AG08396 (cell line): ENCODE results near the gene BIRC7.

Experiments used
- DNase-seq: peaks from one replicate; pipeline ENCODE4 v3.0.0; 2012; ENCODE audit warnings: low spot score, mixed read lengths

The BIRC7 gene

GRCh38 chr20:63235399-63235983 lies at the start of gene BIRC7:
BIRC7 (plus strand) TSS chr20:63235905; CDS start chr20:63236097, 192 bp downstream.
- DNase-seq, result no peak

DNA sequence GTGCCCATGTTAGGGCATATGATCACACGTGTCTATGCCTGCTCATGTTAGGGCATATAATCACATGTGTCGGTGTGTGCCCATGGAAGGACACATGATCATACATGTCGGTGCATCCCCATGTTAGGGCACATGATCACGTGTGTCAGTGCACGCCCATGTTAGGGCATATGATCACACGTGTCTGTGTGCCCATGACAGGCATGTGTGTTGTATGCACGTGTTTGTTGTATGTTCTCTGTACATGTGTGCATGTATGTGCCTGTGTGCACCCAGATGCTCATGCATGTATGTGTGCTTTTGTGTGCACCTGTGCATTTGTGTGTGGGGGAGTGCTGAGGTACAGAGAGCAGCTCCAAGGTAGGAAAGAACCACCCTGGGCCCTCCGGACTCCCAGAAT lies 49.6 kb upstream of the BIRC7 start:
- no peak for DNase-seq

GRCh38 chr20:63186528-63187316 lies 49.0 kb upstream of the BIRC7 start:
- no peak for DNase-seq

DNA sequence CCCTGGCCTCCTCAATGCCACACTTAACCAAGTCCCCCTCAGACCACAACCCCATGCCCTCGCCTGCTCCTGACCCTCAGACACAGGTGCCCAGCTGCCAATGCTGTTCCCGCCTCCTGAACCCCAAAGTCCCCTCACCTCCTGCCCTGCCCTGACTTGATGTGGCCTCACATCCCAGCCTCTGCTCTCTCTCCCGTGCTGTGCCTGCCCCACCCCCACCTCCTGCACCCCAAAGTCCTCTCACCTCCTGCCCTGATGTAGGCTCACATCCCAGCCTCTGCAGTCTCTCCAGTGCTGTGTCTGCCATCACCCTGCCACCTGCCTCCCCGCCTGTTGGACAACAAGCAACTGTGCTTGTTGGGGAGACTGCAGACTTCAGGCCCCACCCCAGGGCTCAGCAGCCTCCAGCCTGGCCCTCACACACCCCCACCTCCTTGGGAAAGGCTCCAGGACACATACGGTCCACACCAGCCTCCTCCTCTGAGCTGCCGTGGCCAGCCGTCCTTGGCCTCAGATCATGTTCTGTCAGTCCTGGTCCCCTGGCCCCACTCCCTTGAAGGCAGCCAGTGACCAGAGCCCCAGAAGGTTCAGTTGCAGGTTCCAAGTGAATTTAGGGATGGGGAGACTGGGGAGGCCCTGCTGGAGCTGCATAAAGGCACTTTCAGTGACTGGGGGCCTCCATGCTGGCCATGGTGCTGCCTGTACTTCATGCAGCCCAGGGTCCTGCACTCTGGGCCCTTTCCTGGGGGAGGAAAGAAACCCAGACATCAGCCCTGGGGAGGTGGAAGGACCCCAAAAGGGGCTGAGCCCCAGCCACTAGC lies 48.2 kb upstream of the BIRC7 start:
- no peak for DNase-seq

DNA sequence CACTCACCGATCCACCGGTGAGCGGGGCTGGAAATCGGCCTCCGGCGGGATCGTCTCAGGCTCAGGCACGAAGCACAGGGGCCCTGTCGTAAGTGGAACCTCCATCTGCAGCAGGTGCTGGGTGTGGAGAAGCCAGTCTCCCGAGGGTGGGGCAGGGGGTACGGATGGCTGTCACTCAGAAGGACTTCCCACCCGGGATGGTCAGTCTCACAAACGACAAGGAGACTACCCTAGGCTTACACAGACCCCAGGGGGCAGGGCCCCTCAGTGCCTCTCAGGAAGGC lies 47.6 kb upstream of the BIRC7 start:
- no peak for DNase-seq

- DNase-seq, result no peak
These were observed 46.9 kb upstream of the BIRC7 start for GRCh38 chr20:63188641-63189321.

GRCh38 chr20:63189322-63189642 lies 46.4 kb upstream of the BIRC7 start:
- DNase-seq, result no peak

DNA sequence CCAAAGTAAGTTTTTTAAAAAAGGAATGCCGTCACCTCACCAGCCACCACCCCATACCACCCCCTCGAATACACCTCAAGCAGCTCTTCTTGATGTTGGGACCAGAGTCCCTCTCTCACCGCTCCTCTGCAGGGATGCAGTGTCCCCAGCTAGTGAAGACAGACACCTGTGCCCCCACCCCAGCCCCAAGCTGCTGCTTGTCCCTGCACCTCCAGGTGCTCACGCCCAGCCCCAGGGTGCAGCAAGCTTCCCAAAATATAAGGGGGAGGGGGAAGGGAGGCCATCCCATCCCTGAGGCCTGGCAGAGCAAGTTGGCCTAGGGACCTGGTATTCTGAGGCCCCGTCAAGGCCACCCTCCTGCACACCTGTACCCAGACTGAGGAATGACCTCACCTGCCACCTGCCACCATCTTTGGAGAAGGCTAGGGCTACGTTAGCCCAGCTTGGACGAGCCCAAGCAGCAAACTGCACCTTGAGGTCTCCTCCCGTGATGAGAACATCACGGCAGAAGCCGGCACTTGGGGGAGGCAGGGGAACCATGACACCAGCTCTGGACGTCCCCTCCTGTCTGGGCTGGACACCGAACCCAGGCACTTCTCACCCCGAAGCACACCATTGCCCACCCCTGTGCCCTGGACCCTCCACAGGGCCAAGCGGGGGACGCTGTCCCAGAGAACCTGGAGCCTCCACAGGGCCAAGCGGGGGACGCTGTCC lies 45.7 kb upstream of the BIRC7 start:
- DNase-seq, result no peak

- no peak for DNase-seq
These were observed 44.9 kb upstream of the BIRC7 start for GRCh38 chr20:63190828-63191227.

GRCh38 chr20:63191400-63191799 lies 44.3 kb upstream of the BIRC7 start:
- DNase-seq, result no peak

DNA sequence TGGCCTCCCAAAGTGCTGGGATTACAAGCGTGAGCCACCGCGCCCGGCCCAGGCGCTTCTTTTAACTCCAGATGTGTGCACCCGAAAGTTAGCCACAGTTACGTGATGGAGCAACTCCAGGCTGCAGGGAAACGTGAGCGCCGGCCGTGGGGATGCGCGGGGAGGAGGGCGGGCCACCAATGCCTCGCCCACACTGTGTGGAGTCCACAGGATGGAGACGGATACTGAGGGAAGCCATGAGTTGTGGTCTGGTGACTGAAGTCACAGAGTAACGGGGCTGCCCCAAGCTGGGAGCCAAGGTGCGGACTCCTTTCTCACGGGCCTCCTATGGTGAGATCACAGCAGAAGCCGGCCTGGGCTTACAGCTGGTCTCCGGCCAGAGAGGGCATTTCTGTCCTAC lies 43.0 kb upstream of the BIRC7 start:
- DNase-seq, result no peak

GRCh38 chr20:63194007-63194796 lies 41.5 kb upstream of the BIRC7 start:
- DNase-seq, result no peak

- DNase-seq, result no peak
These were observed 40.9 kb upstream of the BIRC7 start for GRCh38 chr20:63194797-63195173.

DNA sequence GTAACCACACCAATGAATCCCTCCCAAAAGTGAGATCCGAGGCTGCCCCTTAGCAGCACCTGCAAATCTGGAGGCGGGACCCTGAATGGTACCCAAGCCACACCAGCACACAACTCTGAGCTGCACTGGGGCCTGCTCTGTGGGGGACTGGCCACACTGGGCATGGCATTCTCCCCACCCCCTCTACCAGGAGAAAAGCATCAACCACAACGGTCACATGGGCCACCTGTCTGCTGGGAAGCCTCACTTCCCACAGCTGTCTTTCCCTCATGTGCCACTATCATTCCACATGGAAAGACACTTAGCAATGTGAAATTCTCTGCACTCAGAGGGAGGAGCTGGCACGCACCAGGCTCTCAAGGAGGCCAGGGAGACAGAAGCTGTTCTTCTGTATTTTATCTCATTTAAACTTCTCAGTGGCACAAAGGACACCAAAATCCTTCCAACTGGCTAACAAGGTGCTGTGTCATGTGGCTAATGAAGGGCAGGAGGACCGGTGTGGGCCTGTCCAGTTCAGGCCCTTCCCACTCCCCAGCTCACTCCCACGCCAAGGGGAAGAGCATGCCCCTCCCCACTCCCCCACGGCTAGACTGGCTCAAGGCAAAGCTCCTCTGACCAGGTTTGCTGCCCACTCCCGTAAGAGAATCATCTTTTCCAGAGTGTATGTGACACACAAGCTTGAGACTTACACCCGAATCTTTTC lies 38.8 kb upstream of the BIRC7 start:
- no peak for DNase-seq

GRCh38 chr20:63198606-63199005 lies 37.1 kb upstream of the BIRC7 start:
- DNase-seq, result no peak

GRCh38 chr20:63202021-63202420 lies 33.7 kb upstream of the BIRC7 start:
- no peak for DNase-seq

DNA sequence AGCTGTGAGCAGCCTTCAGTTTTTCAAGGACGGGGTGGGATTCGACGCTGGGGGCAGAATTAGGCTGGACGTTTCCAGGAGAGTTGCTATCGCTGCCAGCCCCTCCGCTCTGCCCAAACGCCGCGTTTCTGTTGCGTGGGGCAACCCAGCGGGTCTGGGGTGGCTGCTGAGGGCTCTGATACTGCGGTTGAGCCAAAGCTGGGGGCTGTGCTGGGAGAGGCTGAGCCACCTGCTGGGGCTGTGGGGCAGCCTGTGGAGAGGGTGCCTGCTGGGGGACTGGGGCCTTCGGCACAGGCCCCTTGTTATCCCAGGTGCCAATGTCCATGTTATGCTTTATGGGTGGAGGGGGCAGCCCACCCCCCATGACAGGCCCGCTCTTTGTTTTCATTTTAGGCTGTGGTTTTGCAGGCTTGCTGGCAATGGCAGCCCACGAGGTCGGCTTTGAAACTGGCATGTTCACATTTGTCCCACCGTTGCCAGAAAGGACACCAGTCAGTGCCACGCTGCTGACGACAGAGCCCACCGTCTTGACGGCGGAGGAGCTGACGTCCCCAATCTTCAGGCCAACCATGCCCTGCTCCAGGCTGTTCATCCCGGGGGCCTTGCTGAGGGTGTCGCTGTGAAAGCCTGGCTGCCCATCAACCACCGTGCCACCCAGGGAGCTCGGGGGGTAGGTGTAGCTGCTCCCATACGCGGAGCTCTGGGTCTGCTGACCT lies 32.7 kb upstream of the BIRC7 start:
- no peak for DNase-seq

GRCh38 chr20:63204362-63204761 lies 31.3 kb upstream of the BIRC7 start:
- no peak for DNase-seq

GRCh38 chr20:63205896-63206295 lies 29.8 kb upstream of the BIRC7 start:
- no peak for DNase-seq

DNA sequence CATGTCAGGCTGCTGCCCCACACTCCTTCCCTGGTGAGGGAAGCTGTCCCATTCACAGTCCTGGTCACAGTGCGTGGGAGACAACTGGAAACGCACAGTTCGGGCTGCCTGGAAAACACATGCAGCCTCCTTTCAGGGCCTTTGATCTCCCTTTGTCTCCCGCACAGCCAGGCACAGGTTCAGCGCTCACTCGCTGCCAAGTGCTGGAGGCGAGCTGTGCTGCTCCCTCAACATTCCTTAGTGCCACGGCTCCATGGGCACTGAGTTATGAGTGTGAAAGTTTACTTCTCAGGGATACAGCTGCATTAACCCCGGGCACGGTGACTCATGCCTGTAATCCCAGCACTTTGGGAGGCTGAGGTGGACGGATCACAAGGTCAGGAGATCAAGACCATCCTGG lies 28.8 kb upstream of the BIRC7 start:
- DNase-seq, result no peak
